HCT116 (cell line): ENCODE measurements around the gene ERLEC1. TPM values are rescaled to one million over a fixed set of nuclear protein-coding genes. Genes with fewer than 3 reads are reported as not detected.

Experiments used
- ATAC-seq: fragments of 200-7000 bp; cut with Tn5 transposase; 2 replicates; pipeline ENCODE4 v1.9.1; 2020; ENCODE audit warnings: mild to moderate bottlenecking, moderate library complexity
- BruUV-seq: library from RNA; stranded (reverse); fragments of 400-500 nt; replicated peaks from 2 replicates; lab custom pipeline; 2021; lab: Mats Ljungman, UMichigan
- CTCF ChIA-PET: fragments of 300-600 bp; sonication (Branson Sonifier 250); formaldehyde crosslinking; loops from one replicate; lab custom pipeline; 2021; ENCODE audit warnings: antibody characterized with exemption; lab: Charles Lee
- POLR2A ChIA-PET: fragments of 300-600, 350-600 bp; sonication (Branson Sonifier 250); formaldehyde crosslinking; loops from one replicate; lab custom pipeline; 2021; ENCODE audit warnings: antibody characterized with exemption; lab: Charles Lee
- RAD21 ChIA-PET, 2 experiments: fragments of 300-600 bp; sonication (Branson Sonifier 250); formaldehyde crosslinking; loops; one replicate each; lab custom pipeline; 2023; ENCODE audit warnings: low total read pairs in 2 of 2; ENCODE audit not compliant: uncharacterized antibody in 2 of 2, unreplicated experiment in 2 of 2, low non-redundant PET in 1 of 2; lab: Charles Lee
- DNase-seq: peaks from one replicate; pipeline ENCODE4 v3.0.0-alpha.2; 2010; ENCODE audit warnings: low read depth, low spot score
- H2AFZ ChIP-seq: fragments of 200-600 bp; shearing (Covaris generic), sonication (generic); 2 replicates; pipeline ENCODE4 v1.6.1; 2017; ENCODE audit warnings: low read depth, mixed run types, mixed read lengths, antibody characterized with exemption, low read length; ENCODE audit not compliant: poor library complexity, severe bottlenecking
- H3K27ac ChIP-seq: 2 replicates; pipeline ENCODE4 v1.5.1; 2012; ENCODE audit warnings: low read depth, low read length
- H3K27me3 ChIP-seq: fragments of 200-600 bp; sonication (generic); 2 replicates; pipeline ENCODE4 v1.6.1; 2016; ENCODE audit warnings: mixed run types, low read length, mixed read lengths; ENCODE audit not compliant: insufficient read depth
- H3K36me3 ChIP-seq, 2 experiments: fragments of 200-500 bp in 1 of 2; fragments of 200-600 bp in 1 of 2; sonication (Bioruptor generic) in 1 of 2; sonication (generic) in 1 of 2; 2 replicates each; pipeline versions ENCODE4 v1.5.1 to v1.6.1; 2014 to 2016; ENCODE audit warnings: low read length in 2 of 2, inconsistent platforms in 1 of 2, mixed read lengths in 1 of 2, mixed run types in 1 of 2; ENCODE audit not compliant: insufficient read depth in 2 of 2, control insufficient read depth in 1 of 2
- H3K4me1 ChIP-seq, 2 experiments: fragments of 200-600 bp in 1 of 2; sonication (generic) in 1 of 2; 2 replicates each; pipeline versions ENCODE4 v1.5.1 to v1.6.1; 2012 to 2017; ENCODE audit warnings: low read length in 2 of 2, inconsistent platforms in 1 of 2, mild to moderate bottlenecking in 1 of 2, mixed read lengths in 1 of 2, mixed run types in 1 of 2, moderate library complexity in 1 of 2; ENCODE audit not compliant: insufficient read depth in 2 of 2, control insufficient read depth in 1 of 2
- H3K4me2 ChIP-seq: fragments of 200-600 bp; sonication (generic); 2 replicates; pipeline ENCODE4 v1.6.1; 2017; ENCODE audit warnings: mixed run types, low read length, mixed read lengths
- H3K4me3 ChIP-seq, 2 experiments: fragments of 200-600 bp in 1 of 2; sonication (generic) in 1 of 2; replicated peaks in 1 of 2; 2 replicates each; pipeline ENCODE4 v1.5.1; 2011 to 2016; ENCODE audit warnings: low read length in 2 of 2, control low read depth in 1 of 2, low read depth in 1 of 2, mild to moderate bottlenecking in 1 of 2, mixed read lengths in 1 of 2, mixed run types in 1 of 2
- H3K79me2 ChIP-seq: fragments of 200-600 bp; sonication (generic); 2 replicates; pipeline ENCODE4 v1.6.1; 2017; ENCODE audit warnings: mild to moderate bottlenecking, mixed run types, low read length, moderate library complexity, mixed read lengths; ENCODE audit not compliant: insufficient read depth
- H3K9ac ChIP-seq: fragments of 200-600 bp; sonication (generic); 2 replicates; pipeline ENCODE4 v1.6.1; 2016; ENCODE audit warnings: low read length, mixed read lengths
- H3K9me2 ChIP-seq: fragments of 200-600 bp; sonication (generic), shearing (Covaris generic); 2 replicates; pipeline ENCODE4 v1.6.1; 2017; ENCODE audit warnings: mixed run types, mild to moderate bottlenecking, moderate library complexity; ENCODE audit not compliant: insufficient read depth
- H3K9me3 ChIP-seq, 2 experiments: fragments of 200-500 bp in 1 of 2; fragments of 200-600 bp in 1 of 2; sonication (Bioruptor generic) in 1 of 2; sonication (generic) in 1 of 2; 2 replicates each; pipeline ENCODE4 v1.6.1; 2014 to 2017; ENCODE audit warnings: low read length in 2 of 2, mixed read lengths in 2 of 2, inconsistent platforms in 1 of 2, low read depth in 1 of 2, mild to moderate bottlenecking in 1 of 2, mixed run types in 1 of 2, moderate library complexity in 1 of 2; ENCODE audit not compliant: control insufficient read depth in 1 of 2, insufficient read depth in 1 of 2
- H4K20me1 ChIP-seq: fragments of 200-600 bp; sonication (generic), shearing (Covaris generic); 2 replicates; pipeline ENCODE4 v1.6.1; 2017; ENCODE audit warnings: mixed run types, mild to moderate bottlenecking, moderate library complexity; ENCODE audit not compliant: insufficient read depth
- CEBPB ChIP-seq: IDR thresholded peaks from 2 replicates; pipeline ENCODE4 v1.6.1; 2012; ENCODE audit warnings: low read depth
- CTCF ChIP-seq, 3 experiments: fragments of 200-600 bp in 1 of 3; sonication (generic) in 1 of 3; IDR thresholded peaks in 2 of 3; conservative IDR thresholded peaks in 1 of 3; 2 replicates each; pipeline ENCODE4 v1.5.1; 2012 to 2017; ENCODE audit warnings: low read depth in 2 of 3, low read length in 2 of 3, antibody characterized with exemption in 1 of 3, borderline replicate concordance in 1 of 3, control low read depth in 1 of 3, mild to moderate bottlenecking in 1 of 3, mixed read lengths in 1 of 3, mixed run types in 1 of 3, moderate library complexity in 1 of 3; ENCODE audit not compliant: insufficient read depth in 1 of 3
- EGR1 ChIP-seq: IDR thresholded peaks from 2 replicates; pipeline ENCODE4 v1.6.1; 2012; ENCODE audit warnings: low read depth
- EZH2 ChIP-seq: fragments of 200-600 bp; sonication (generic); IDR thresholded peaks from 2 replicates; pipeline ENCODE4 v1.6.1; 2017; ENCODE audit warnings: antibody characterized with exemption, mixed run types
- JUND ChIP-seq: IDR thresholded peaks from 2 replicates; pipeline ENCODE4 v1.6.1; 2012
- MAX ChIP-seq: IDR thresholded peaks from 2 replicates; pipeline ENCODE4 v1.6.1; 2012
- POLR2A ChIP-seq: IDR thresholded peaks from 2 replicates; pipeline ENCODE4 v1.7.0; 2011; ENCODE audit warnings: borderline replicate concordance; ENCODE audit not compliant: insufficient read depth, insufficient read length; ENCODE audit errors: extremely low read depth
- RAD21 ChIP-seq: IDR thresholded peaks from 2 replicates; pipeline ENCODE4 v1.6.1; 2012; ENCODE audit warnings: low read depth, mild to moderate bottlenecking
- REST ChIP-seq: IDR thresholded peaks from 2 replicates; pipeline ENCODE4 v1.6.1; 2012; ENCODE audit warnings: low read depth
- SIN3A ChIP-seq: IDR thresholded peaks from 2 replicates; pipeline ENCODE4 v1.6.1; 2012; ENCODE audit warnings: low read depth
- SRF ChIP-seq: IDR thresholded peaks from 2 replicates; pipeline ENCODE4 v1.6.1; 2012; ENCODE audit warnings: low read depth
- YY1 ChIP-seq: IDR thresholded peaks from 2 replicates; pipeline ENCODE4 v1.6.1; 2011; ENCODE audit warnings: low read length, low read depth, moderate library complexity, mild to moderate bottlenecking; ENCODE audit not compliant: insufficient replicate concordance; ENCODE audit errors: extremely low read depth
- ZBTB33 ChIP-seq: IDR thresholded peaks from 2 replicates; pipeline ENCODE4 v1.6.1; 2011; ENCODE audit warnings: mild to moderate bottlenecking, low read length, moderate library complexity; ENCODE audit not compliant: insufficient replicate concordance; ENCODE audit errors: extremely low read depth
- ZFX ChIP-seq: fragments of 450-650 bp; IDR thresholded peaks from 2 replicates; pipeline ENCODE4 v1.6.1; 2017
- intact Hi-C: fragments of 100-400 bp; cut with micrococcal nuclease; formaldehyde crosslinking; loops from 2 replicates; pipeline ENCODE4 v1.10.0; 2022
- total RNA-seq: library from RNA; stranded (reverse); gene quantifications from one replicate; pipeline ENCODE4 v1.2.1, GENCODE V29; 2021; ENCODE audit not compliant: unreplicated experiment

The ERLEC1 gene
- total RNA-seq, 1 experiment from 2014 or later, result 26.9 TPM

GRCh38 chr2:53780056-53780455 is 6.8 kb upstream of the ERLEC1 start:
- no peak for TF ChIP-seq CEBPB
- no peak for TF ChIP-seq EGR1
- no peak for TF ChIP-seq YY1
- no peak for TF ChIP-seq ZFX
- no peak for TF ChIP-seq ZBTB33
- no peak for TF ChIP-seq RAD21
- no peak for TF ChIP-seq POLR2A
- TF ChIP-seq, all 23 proteins: peak for 0
- BruUV-seq, result no TSS peak
- H3K4me1 ChIP-seq, result peaks cover 2 to 3% of the 10 kb centered on the region in 2 experiments; a peak in 1 of 4 replicates
- H3K4me3 ChIP-seq, result no peak overlapping the region
- CTCF ChIA-PET, result no interaction called here
- no peaks in the 10 kb centered on the region for H3K9me3 ChIP-seq
- POLR2A ChIA-PET, result no interaction called here
- RAD21 ChIA-PET, result no interaction called here
- DNase-seq (no peak), ATAC-seq (no peak)
- no peaks in the 10 kb centered on the region for H3K36me3 ChIP-seq
- H4K20me1 ChIP-seq, result no peaks in the 10 kb centered on the region
- peaks cover 98% of the 10 kb centered on the region for H3K79me2 ChIP-seq
- H3K27me3 ChIP-seq, result no peaks in the 10 kb centered on the region
- intact Hi-C loops, result no loop called here
- no peak overlapping the region for H3K27ac ChIP-seq
- H2AFZ ChIP-seq, result no peak overlapping the region
- no peak overlapping the region for H3K9ac ChIP-seq
- no peaks in the 10 kb centered on the region for H3K9me2 ChIP-seq
- no peak overlapping the region for H3K4me2 ChIP-seq

- Histone ChIP-seq H3K9ac (no peak overlapping the region), H3K4me1 (peaks cover 6 to 13% of the 10 kb centered on the region in 2 experiments; a peak in 2 of 4 replicates), H4K20me1 (no peaks in the 10 kb centered on the region), H3K36me3 (no peaks in the 10 kb centered on the region), H3K9me2 (no peaks in the 10 kb centered on the region), H3K27me3 (no peaks in the 10 kb centered on the region), H2AFZ (no peak overlapping the region), H3K9me3 (no peaks in the 10 kb centered on the region), H3K4me2 (no peak overlapping the region), H3K27ac (no peak overlapping the region), H3K79me2 (peaks cover 95% of the 10 kb centered on the region), H3K4me3 (no peak overlapping the region)
- no TSS peak for BruUV-seq
- ATAC-seq (no peak), DNase-seq (no peak)
- RAD21 ChIA-PET, result no interaction called here
- POLR2A ChIA-PET, result no interaction called here
- intact Hi-C loops, result no loop called here
- CTCF ChIA-PET, result no interaction called here
- TF ChIP-seq SRF (no peak), EGR1 (no peak), SIN3A (no peak), CTCF (IDR thresholded peaks at IDR 0.05 in 2 of 3, conservative IDR thresholded peaks at IDR 0.05 in 1 of 3; ENCODE audit: borderline replicate concordance in 1 of 3, insufficient read depth in 1 of 3, low read depth in 2 of 3, low read length in 2 of 3) (no peak), EZH2 (no peak), YY1 (no peak), REST (no peak), JUND (no peak), MAX (no peak), ZFX (no peak)
These were observed 4.2 kb upstream of the ERLEC1 start for GRCh38 chr2:53782676-53783075.
